ENCODE results near the gene TENM3. TPM values are rescaled to one million over a fixed set of nuclear protein-coding genes. Genes with fewer than 3 reads are reported as not detected.

The TENM3 gene
- total and polyA plus RNA-seq, 2 donors (not counting 3 experiments of a cell fraction or from before 2014, with no cell fraction given) = 3.2 to 6.2 TPM

GRCh38 chr4:182770259-182770995 is 527.2 kb downstream of the TENM3 start:
- POLR2A ChIA-PET = no interaction called here
- H3K4me1 ChIP-seq (ENCODE audit: control insufficient read depth, extremely low read depth, insufficient read depth, low read length) = no peaks in the 10 kb centered on the region

GRCh38 chr4:182770996-182771514 is 527.9 kb downstream of the TENM3 start:
- Histone ChIP-seq H3K9me3 (replicated peaks; ENCODE audit: control insufficient read depth, insufficient read depth, low read length) (no peaks in the 10 kb centered on the region), H2AFZ (ENCODE audit: low read depth, low read length) (no peak overlapping the region), H3K36me3 (ENCODE audit: control insufficient read depth in 2 of 2, extremely low read depth in 1 of 2, insufficient read depth in 2 of 2, low read length in 2 of 2) (no peaks in the 10 kb centered on the region), H3K4me1 (ENCODE audit: control insufficient read depth, extremely low read depth, insufficient read depth, low read length) (no peaks in the 10 kb centered on the region), H3K79me2 (ENCODE audit: control insufficient read depth, insufficient read depth, low read length) (no peaks in the 10 kb centered on the region), H3K9ac (replicated peaks; ENCODE audit: extremely low read depth, insufficient read depth, low read length) (no peak overlapping the region), H3K27ac (ENCODE audit: insufficient read depth, low read depth, low read length) (no peak overlapping the region), H3K9me1 (replicated peaks; ENCODE audit: control insufficient read depth, extremely low read depth, insufficient read depth, low read length) (no peaks in the 10 kb centered on the region), H4K20me1 (replicated peaks; ENCODE audit: control insufficient read depth, extremely low read depth, insufficient read depth, low read length) (no peaks in the 10 kb centered on the region), H3K4me3 (replicated peaks in 1 of 3; ENCODE audit: insufficient read depth in 1 of 3, low read depth in 1 of 3, low read length in 3 of 3) (no peak overlapping the region), H3K27me3 (ENCODE audit: control insufficient read depth in 2 of 2, insufficient read depth in 2 of 2, low read length in 2 of 2) (no peaks in the 10 kb centered on the region), H3K4me2 (ENCODE audit: insufficient read depth, low read length) (no peak overlapping the region)
- DNase-seq (ENCODE audit: low read depth, low spot score) (no peak), FAIRE-seq (no peak)
- ChIA-PET CTCF (interaction anchor here (0.9 to 1.2 kb wide), 2 partner anchors 106 to 128 kb away, joined by 3 read pairs; no protein-coding TSS in a partner anchor), POLR2A (no interaction called here)
- dilution Hi-C loops (cut with MboI; ENCODE audit: extremely low pct_ligation_motif_present, low sequenced_read_pairs) (no loop called here), intact Hi-C loops (cut with micrococcal nuclease) (no loop called here)
- BruUV-seq (replicated peaks) = no TSS peak
- TF ChIP-seq FOS (IDR thresholded peaks at IDR 0.05; ENCODE audit: borderline replicate concordance, insufficient read depth, low read length) (no peak), JUN (IDR thresholded peaks at IDR 0.05; ENCODE audit: borderline replicate concordance, insufficient read depth, insufficient read length, low read depth) (no peak), POLR2AphosphoS5 (IDR thresholded peaks at IDR 0.05; ENCODE audit: insufficient read depth, low read depth, low read length) (no peak), POLR2A (IDR thresholded peaks at IDR 0.05; ENCODE audit: low read depth, low read length) (no peak), MAX (IDR thresholded peaks at IDR 0.05; ENCODE audit: insufficient read depth, insufficient read length) (no peak), EZH2 (IDR thresholded peaks at IDR 0.05; ENCODE audit: borderline replicate concordance, low read depth, low read length, severe bottlenecking) (no peak), GATA2 (IDR thresholded peaks at IDR 0.05; ENCODE audit: insufficient read depth, insufficient read length, low read depth, low read length) (no peak), MYC (IDR thresholded peaks at IDR 0.05; ENCODE audit: low read depth, low read length) (no peak), CTCF (IDR thresholded peaks at IDR 0.05; ENCODE audit: extremely low read depth in 1 of 2, insufficient read depth in 1 of 2, low read depth in 1 of 2, low read length in 2 of 2) (no peak)

More at GRCh38 chr4:182770259-182770995, 527.2 kb downstream of the TENM3 start:
- no peak for FAIRE-seq
- H3K4me3 ChIP-seq (replicated peaks in 1 of 3; ENCODE audit: insufficient read depth in 1 of 3, low read depth in 1 of 3, low read length in 3 of 3) = no peak overlapping the region
- no peaks in the 10 kb centered on the region for H3K36me3 ChIP-seq (ENCODE audit: control insufficient read depth in 2 of 2, extremely low read depth in 1 of 2, insufficient read depth in 2 of 2, low read length in 2 of 2)
- H3K9ac ChIP-seq (replicated peaks; ENCODE audit: extremely low read depth, insufficient read depth, low read length) = no peak overlapping the region
- no peaks in the 10 kb centered on the region for H4K20me1 ChIP-seq (replicated peaks; ENCODE audit: control insufficient read depth, extremely low read depth, insufficient read depth, low read length)
- TF ChIP-seq EZH2 (IDR thresholded peaks at IDR 0.05; ENCODE audit: borderline replicate concordance, low read depth, low read length, severe bottlenecking) = no peak
- intact Hi-C loops (cut with micrococcal nuclease) (no loop called here), dilution Hi-C loops (cut with MboI; ENCODE audit: extremely low pct_ligation_motif_present, low sequenced_read_pairs) (no loop called here)
- BruUV-seq (replicated peaks) = no TSS peak
- H3K27me3 ChIP-seq (ENCODE audit: control insufficient read depth in 2 of 2, insufficient read depth in 2 of 2, low read length in 2 of 2) = no peaks in the 10 kb centered on the region
- H3K4me2 ChIP-seq (ENCODE audit: insufficient read depth, low read length) = no peak overlapping the region
- H3K27ac ChIP-seq (ENCODE audit: insufficient read depth, low read depth, low read length) = no peak overlapping the region
- no peak for DNase-seq (ENCODE audit: low read depth, low spot score)
- H3K9me1 ChIP-seq (replicated peaks; ENCODE audit: control insufficient read depth, extremely low read depth, insufficient read depth, low read length) = no peaks in the 10 kb centered on the region
- no peak overlapping the region for H2AFZ ChIP-seq (ENCODE audit: low read depth, low read length)
- H3K9me3 ChIP-seq (replicated peaks; ENCODE audit: control insufficient read depth, insufficient read depth, low read length) = no peaks in the 10 kb centered on the region
- H3K79me2 ChIP-seq (ENCODE audit: control insufficient read depth, insufficient read depth, low read length) = no peaks in the 10 kb centered on the region
- CTCF ChIA-PET = interaction anchor here (1.2 kb wide), 1 partner anchor 127 kb away, joined by 3 read pairs; no protein-coding TSS in a partner anchor
